GM12878 (cell line): ENCODE measurements around the gene GNAT1. TPM values are rescaled to one million over a fixed set of nuclear protein-coding genes. Genes with fewer than 3 reads are reported as not detected.
A peak's percentile ranks its signal among the peaks of the same experiment; 100 is the strongest.

Experiments used
- ATAC-seq: fragments of 200-7000 bp; cut with Tn5 transposase; 3 replicates; pipeline ENCODE4 v1.9.1; 2020; ENCODE audit warnings: mild to moderate bottlenecking, moderate library complexity
- BruUV-seq: library from RNA; stranded (reverse); fragments of 400-500 nt; replicated peaks from 2 replicates; lab custom pipeline; 2021; lab: Mats Ljungman, UMichigan
- CTCF ChIA-PET: fragments of 300-600 bp; sonication (Branson Sonifier 250); formaldehyde crosslinking; extraction: SDS; loops from one replicate; lab custom pipeline; 2021; ENCODE audit warnings: inconsistent platforms; lab: Yijun Ruan, JAX
- POLR2A ChIA-PET: fragments of 350-600 bp; formaldehyde crosslinking; extraction: SDS; loops from one replicate; lab custom pipeline; 2021; ENCODE audit warnings: inconsistent platforms; lab: Charles Lee
- RAD21 ChIA-PET: fragments of 300-600 bp; sonication (Branson Sonifier 250); formaldehyde crosslinking; loops from one replicate; lab custom pipeline; 2023; ENCODE audit warnings: antibody characterized with exemption; ENCODE audit not compliant: unreplicated experiment; lab: Charles Lee
- SMC1A ChIA-PET: fragments of 300-600 bp; sonication (Branson Sonifier 250); formaldehyde crosslinking; loops from one replicate; lab custom pipeline; 2023; ENCODE audit not compliant: unreplicated experiment, uncharacterized antibody; lab: Charles Lee
- DNase-seq: peaks from one replicate; pipeline ENCODE4 v3.0.0-alpha.2; 2011; ENCODE audit warnings: low read depth, low spot score
- FAIRE-seq: peaks from 3 replicates; lab custom pipeline; 2011; peaks lifted over from hg19 to GRCh38; lab: Jason Lieb, UNC
- H2AFZ ChIP-seq: 2 replicates; pipeline ENCODE4 v1.6.0; 2011; ENCODE audit warnings: low read depth, low read length, control low read depth; ENCODE audit not compliant: control insufficient read depth
- H3K27ac ChIP-seq: 2 replicates; pipeline ENCODE4 v1.5.1; 2011; ENCODE audit warnings: control low read depth; ENCODE audit not compliant: control insufficient read depth, insufficient read depth
- H3K27me3 ChIP-seq, 2 experiments: replicated peaks in 1 of 2; 2 replicates each; pipeline versions ENCODE4 v1.6.0 to v1.6.1; 2011; ENCODE audit warnings: low read length in 1 of 2; ENCODE audit not compliant: control insufficient read depth in 2 of 2, insufficient read depth in 2 of 2
- H3K36me3 ChIP-seq, 2 experiments: 2 replicates each; pipeline ENCODE4 v1.5.1; 2011; ENCODE audit warnings: low read length in 1 of 2; ENCODE audit not compliant: control insufficient read depth in 2 of 2, insufficient read depth in 2 of 2
- H3K4me1 ChIP-seq: 2 replicates; pipeline ENCODE4 v1.6.1; 2011; ENCODE audit warnings: mild to moderate bottlenecking, low read length, moderate library complexity, mixed read lengths; ENCODE audit not compliant: control insufficient read depth, insufficient read depth
- H3K4me2 ChIP-seq: 2 replicates; pipeline ENCODE4 v1.6.0; 2011; ENCODE audit warnings: control low read depth; ENCODE audit not compliant: control insufficient read depth, insufficient read depth
- H3K4me3 ChIP-seq: fragments of 200-600 bp; sonication (generic); 2 replicates; pipeline ENCODE4 v1.5.1; 2016
- H3K79me2 ChIP-seq: 2 replicates; pipeline ENCODE4 v1.6.0; 2011; ENCODE audit warnings: low read length; ENCODE audit not compliant: control insufficient read depth, insufficient read depth
- H3K9ac ChIP-seq: 2 replicates; pipeline ENCODE4 v1.8.0; 2011; ENCODE audit warnings: low read length, control low read depth, mixed read lengths; ENCODE audit not compliant: control insufficient read depth, insufficient read depth
- H3K9me3 ChIP-seq: replicated peaks from 3 replicates; pipeline ENCODE4 v1.5.1; 2011; ENCODE audit warnings: mild to moderate bottlenecking, low read length; ENCODE audit not compliant: control insufficient read depth, insufficient read depth
- H4K20me1 ChIP-seq: 2 replicates; pipeline ENCODE4 v1.6.0; 2011; ENCODE audit not compliant: control insufficient read depth, insufficient read depth
- BMI1 ChIP-seq: fragments of 450-650 bp; IDR thresholded peaks from 2 replicates; pipeline ENCODE4 v1.6.1; 2016; ENCODE audit warnings: mild to moderate bottlenecking, moderate library complexity, borderline replicate concordance
- CEBPB ChIP-seq, 2 experiments: fragments of 150-350 bp in 1 of 2; IDR thresholded peaks; 2 replicates each; pipeline ENCODE4 v1.6.1; 2012 to 2014; ENCODE audit warnings: low read depth in 2 of 2, low read length in 2 of 2, borderline replicate concordance in 1 of 2, inconsistent platforms in 1 of 2
- CHD1 ChIP-seq: IDR thresholded peaks from 2 replicates; pipeline ENCODE4 v1.6.1; 2012; ENCODE audit warnings: low read depth, low read length, improper control_type of control experiment
- CHD4 ChIP-seq: fragments of 200-600 bp; sonication (generic); IDR thresholded peaks from 2 replicates; pipeline ENCODE4 v1.6.1; 2016; ENCODE audit warnings: mild to moderate bottlenecking
- E2F8 ChIP-seq: fragments of 450-650 bp; IDR thresholded peaks from 2 replicates; pipeline ENCODE4 v1.6.1; 2018; ENCODE audit warnings: mild to moderate bottlenecking, low read depth, moderate library complexity; ENCODE audit not compliant: partially characterized antibody
- E4F1 ChIP-seq: fragments of 450-650 bp; IDR thresholded peaks from 2 replicates; pipeline ENCODE4 v1.6.1; 2018; ENCODE audit warnings: borderline replicate concordance, mild to moderate bottlenecking; ENCODE audit not compliant: partially characterized antibody
- ESRRA ChIP-seq: IDR thresholded peaks from 2 replicates; pipeline ENCODE4 v1.6.1; 2012; ENCODE audit warnings: mild to moderate bottlenecking, low read length, improper control_type of control experiment
- JUND ChIP-seq: IDR thresholded peaks from 2 replicates; pipeline ENCODE4 v1.6.1; 2012; ENCODE audit warnings: low read depth, mild to moderate bottlenecking, low read length, improper control_type of control experiment, moderate library complexity
- MEF2A ChIP-seq: IDR thresholded peaks from 2 replicates; pipeline ENCODE4 v1.6.1; 2011; ENCODE audit warnings: low read depth, mild to moderate bottlenecking, low read length, moderate library complexity; ENCODE audit not compliant: insufficient read depth
- MEF2B ChIP-seq: fragments of 450-650 bp; IDR thresholded peaks from 2 replicates; pipeline ENCODE4 v1.6.1; 2018; ENCODE audit warnings: mild to moderate bottlenecking, moderate library complexity; ENCODE audit not compliant: partially characterized antibody, poor library complexity, severe bottlenecking
- POLR2AphosphoS5 ChIP-seq: IDR thresholded peaks from 2 replicates; pipeline ENCODE4 v1.6.1; 2011; ENCODE audit warnings: mild to moderate bottlenecking, low read length, inconsistent platforms
- SIN3A ChIP-seq: IDR thresholded peaks from 2 replicates; pipeline ENCODE4 v1.6.1; 2012; ENCODE audit warnings: low read depth, low read length, improper control_type of control experiment
- SMC3 ChIP-seq: IDR thresholded peaks from 2 replicates; pipeline ENCODE4 v1.6.1; 2011; ENCODE audit warnings: low read length, improper control_type of control experiment, borderline replicate concordance
- WRNIP1 ChIP-seq: IDR thresholded peaks from 2 replicates; pipeline ENCODE4 v1.6.1; 2011; ENCODE audit warnings: low read depth, low read length, improper control_type of control experiment, borderline replicate concordance
- WGBS: methylation state at CpG from one replicate; pipeline ENCODE4 v1.1.6; 2016; ENCODE audit warnings: low lambda C conversion rate; ENCODE audit not compliant: insufficient replicate concordance, insufficient coverage; ENCODE audit errors: missing lambda C conversion rate; 5-methylcytosine and 5-hydroxymethylcytosine counted together
- in situ Hi-C: fragments of 300-500 bp; cut with MboI; formaldehyde crosslinking; loops from 9 replicates; pipeline ENCODE4 v1.14.3; 2018; ENCODE audit warnings: mixed read lengths
- intact Hi-C: fragments of 100-400 bp; cut with micrococcal nuclease; formaldehyde crosslinking; loops from one replicate; pipeline ENCODE4 v1.14.2; 2022; ENCODE audit not compliant: unreplicated experiment
- polyA plus RNA-seq, 11 experiments: library from polyadenylated mRNA; depleted of rRNA in 4 of 11; unstranded in 6 of 11; stranded (reverse) in 5 of 11; fragments of >200 nt; fragmentation: Nextera tagmentation in 4 of 11; fragmentation: Illumina TruSeq in 1 of 11; extraction: Ambion mirVana in 4 of 11; extraction: Trizol in 1 of 11; gene quantifications; 1 replicate in 1 of 11; 2 replicates in 10 of 11; pipeline versions ENCODE4 v1.2.1 to v1.2.3, GENCODE V29; 2011 to 2016; ENCODE audit warnings: inconsistent platforms in 2 of 11, missing spikeins in 2 of 11, low read depth in 1 of 11
- total RNA-seq, 4 experiments: library from RNA; depleted of rRNA in 3 of 4; stranded (reverse); fragments of >200 nt in 3 of 4; fragmentation: Illumina TruSeq in 1 of 4; extraction: Trizol in 1 of 4; gene quantifications; 2 replicates each; pipeline versions ENCODE4 v1.2.1 to v1.2.3, GENCODE V29; 2013 to 2021
- TF ChIP-seq, protein P1 (sequence below): fragments of 150-350 bp; IDR thresholded peaks from 2 replicates; pipeline ENCODE4 v1.6.1; 2016; ENCODE audit warnings: low read depth, low read length

GNAT1 gene
- total and polyA plus RNA-seq, 10 of the 15 experiments (the other 5 are each of a cell fraction or from before 2014, with no cell fraction given), result not detected

DNA sequence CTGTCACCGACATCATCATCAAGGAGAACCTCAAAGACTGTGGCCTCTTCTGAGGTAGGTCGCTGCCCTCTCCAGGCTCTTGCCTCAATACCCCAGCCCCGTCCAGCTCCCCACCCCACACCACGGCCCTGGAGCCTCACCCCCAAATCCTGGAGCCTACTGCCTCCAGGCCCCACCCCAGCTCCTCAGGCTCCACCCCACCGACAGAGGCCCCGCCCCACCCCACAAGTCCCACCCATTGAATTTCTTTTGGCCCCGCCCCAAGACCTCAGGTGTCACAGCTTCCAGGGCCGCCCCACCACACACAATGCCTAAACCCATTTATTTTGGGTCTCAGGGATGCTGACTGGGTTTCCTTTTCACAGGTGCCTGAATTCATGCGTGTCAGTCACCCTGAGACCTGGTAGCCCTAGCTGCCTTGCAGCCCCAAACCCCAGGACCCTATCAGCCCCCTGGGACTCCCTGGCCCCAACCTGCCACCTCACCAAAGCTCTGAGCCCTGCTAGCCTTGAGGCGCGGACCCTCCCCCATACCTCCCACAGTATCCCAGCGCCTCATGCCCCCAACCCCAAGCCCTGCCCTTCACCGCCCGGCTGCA is 3.6 kb downstream of the GNAT1 start:
- H3K4me2 ChIP-seq, result no peak overlapping the region

More for the DNA sequence above, 3.6 kb downstream of the GNAT1 start:
- no peaks in the 10 kb centered on the region for H3K36me3 ChIP-seq
- no peak overlapping the region for H3K27ac ChIP-seq
- no peak overlapping the region for H3K4me3 ChIP-seq
- BruUV-seq, result no TSS peak
- H3K79me2 ChIP-seq, result no peaks in the 10 kb centered on the region
- H2AFZ ChIP-seq, result no peak overlapping the region
- POLR2A ChIA-PET, result interaction anchor here (1.2 kb wide), 1 partner anchor 26 kb away, joined by 3 read pairs; no protein-coding TSS in a partner anchor
- TF ChIP-seq MEF2B, result no peak
- TF ChIP-seq SMC3, result no peak
- TF ChIP-seq E2F8, result no peak
- TF ChIP-seq, protein P1, sequence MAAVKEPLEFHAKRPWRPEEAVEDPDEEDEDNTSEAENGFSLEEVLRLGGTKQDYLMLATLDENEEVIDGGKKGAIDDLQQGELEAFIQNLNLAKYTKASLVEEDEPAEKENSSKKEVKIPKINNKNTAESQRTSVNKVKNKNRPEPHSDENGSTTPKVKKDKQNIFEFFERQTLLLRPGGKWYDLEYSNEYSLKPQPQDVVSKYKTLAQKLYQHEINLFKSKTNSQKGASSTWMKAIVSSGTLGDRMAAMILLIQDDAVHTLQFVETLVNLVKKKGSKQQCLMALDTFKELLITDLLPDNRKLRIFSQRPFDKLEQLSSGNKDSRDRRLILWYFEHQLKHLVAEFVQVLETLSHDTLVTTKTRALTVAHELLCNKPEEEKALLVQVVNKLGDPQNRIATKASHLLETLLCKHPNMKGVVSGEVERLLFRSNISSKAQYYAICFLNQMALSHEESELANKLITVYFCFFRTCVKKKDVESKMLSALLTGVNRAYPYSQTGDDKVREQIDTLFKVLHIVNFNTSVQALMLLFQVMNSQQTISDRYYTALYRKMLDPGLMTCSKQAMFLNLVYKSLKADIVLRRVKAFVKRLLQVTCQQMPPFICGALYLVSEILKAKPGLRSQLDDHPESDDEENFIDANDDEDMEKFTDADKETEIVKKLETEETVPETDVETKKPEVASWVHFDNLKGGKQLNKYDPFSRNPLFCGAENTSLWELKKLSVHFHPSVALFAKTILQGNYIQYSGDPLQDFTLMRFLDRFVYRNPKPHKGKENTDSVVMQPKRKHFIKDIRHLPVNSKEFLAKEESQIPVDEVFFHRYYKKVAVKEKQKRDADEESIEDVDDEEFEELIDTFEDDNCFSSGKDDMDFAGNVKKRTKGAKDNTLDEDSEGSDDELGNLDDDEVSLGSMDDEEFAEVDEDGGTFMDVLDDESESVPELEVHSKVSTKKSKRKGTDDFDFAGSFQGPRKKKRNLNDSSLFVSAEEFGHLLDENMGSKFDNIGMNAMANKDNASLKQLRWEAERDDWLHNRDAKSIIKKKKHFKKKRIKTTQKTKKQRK, result no peak
- TF ChIP-seq CEBPB (IDR thresholded peaks at IDR 0.05; ENCODE audit: borderline replicate concordance in 1 of 2, low read depth in 2 of 2, low read length in 2 of 2), result no peak
- TF ChIP-seq BMI1, result no peak
- TF ChIP-seq CHD1, result no peak
- no peak for TF ChIP-seq SIN3A
- no peak for TF ChIP-seq WRNIP1
- no peak for TF ChIP-seq E4F1
- no peak for TF ChIP-seq ESRRA
- no peak for TF ChIP-seq JUND
- no peak for TF ChIP-seq CHD4
- TF ChIP-seq POLR2AphosphoS5, result no peak
- no peak for TF ChIP-seq MEF2A
- TF ChIP-seq, all 136 proteins: peak for 0
- Histone ChIP-seq H4K20me1 (no peaks in the 10 kb centered on the region), H3K27me3 (no peaks in the 10 kb centered on the region; a peak in 2 of 4 replicates), H3K9me3 (no peaks in the 10 kb centered on the region), H3K9ac (no peak overlapping the region), H3K4me1 (no peaks in the 10 kb centered on the region)
- ATAC-seq, result peak; percentile 63
- WGBS, result 67% methylated on average over 12 of the region's 14 CpGs
- RAD21 ChIA-PET, result interaction anchor here (0.9 to 5.6 kb wide), 6 partner anchors 21 to 65 kb away, joined by 3 to 72 read pairs (median 8); no protein-coding TSS in a partner anchor
- no peak for DNase-seq
- in situ Hi-C loops, result loop anchor here (5.0 kb wide), 2 partner anchors 32 to 77 kb away; no protein-coding TSS in a partner anchor
- no peak for FAIRE-seq
- intact Hi-C loops, result no loop called here
- CTCF ChIA-PET, result interaction anchor here (0.7 to 6.9 kb wide), 13 partner anchors 13 to 129 kb away, joined by 3 to 110 read pairs (median 6); partner anchors contain the start of gene GNAI2
- SMC1A ChIA-PET, result interaction anchor here (0.7 to 3.0 kb wide), 6 partner anchors 26 to 85 kb away, joined by 3 to 23 read pairs (median 5); no protein-coding TSS in a partner anchor
